ENCODE data around the gene RPS6KA2. TPM values are rescaled to one million over a fixed set of nuclear protein-coding genes. Genes with fewer than 3 reads are reported as not detected.

RPS6KA2 gene
- total RNA-seq, 1 donor from 2014 or later = 33.7 TPM

GRCh38 chr6:166423051-166423745 lies 203.9 kb downstream of the RPS6KA2 start:
- Mint-ChIP-seq H3K4me3 (no peak overlapping the region), H3K9me3 (no peaks in the 10 kb centered on the region), H3K4me1 (peaks cover 13% of the 10 kb centered on the region), H3K36me3 (ENCODE audit: low read depth) (peaks cover 9% of the 10 kb centered on the region), H3K27me3 (ENCODE audit: low read depth) (no peaks in the 10 kb centered on the region), H3K27ac (ENCODE audit: unreplicated experiment) (no peak overlapping the region)
- TF ChIP-seq, protein P1, sequence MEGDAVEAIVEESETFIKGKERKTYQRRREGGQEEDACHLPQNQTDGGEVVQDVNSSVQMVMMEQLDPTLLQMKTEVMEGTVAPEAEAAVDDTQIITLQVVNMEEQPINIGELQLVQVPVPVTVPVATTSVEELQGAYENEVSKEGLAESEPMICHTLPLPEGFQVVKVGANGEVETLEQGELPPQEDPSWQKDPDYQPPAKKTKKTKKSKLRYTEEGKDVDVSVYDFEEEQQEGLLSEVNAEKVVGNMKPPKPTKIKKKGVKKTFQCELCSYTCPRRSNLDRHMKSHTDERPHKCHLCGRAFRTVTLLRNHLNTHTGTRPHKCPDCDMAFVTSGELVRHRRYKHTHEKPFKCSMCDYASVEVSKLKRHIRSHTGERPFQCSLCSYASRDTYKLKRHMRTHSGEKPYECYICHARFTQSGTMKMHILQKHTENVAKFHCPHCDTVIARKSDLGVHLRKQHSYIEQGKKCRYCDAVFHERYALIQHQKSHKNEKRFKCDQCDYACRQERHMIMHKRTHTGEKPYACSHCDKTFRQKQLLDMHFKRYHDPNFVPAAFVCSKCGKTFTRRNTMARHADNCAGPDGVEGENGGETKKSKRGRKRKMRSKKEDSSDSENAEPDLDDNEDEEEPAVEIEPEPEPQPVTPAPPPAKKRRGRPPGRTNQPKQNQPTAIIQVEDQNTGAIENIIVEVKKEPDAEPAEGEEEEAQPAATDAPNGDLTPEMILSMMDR (conservative IDR thresholded peaks at IDR 0.05) = no peak
- no peak for DNase-seq (ENCODE audit: low read depth, low spot score)

DNA sequence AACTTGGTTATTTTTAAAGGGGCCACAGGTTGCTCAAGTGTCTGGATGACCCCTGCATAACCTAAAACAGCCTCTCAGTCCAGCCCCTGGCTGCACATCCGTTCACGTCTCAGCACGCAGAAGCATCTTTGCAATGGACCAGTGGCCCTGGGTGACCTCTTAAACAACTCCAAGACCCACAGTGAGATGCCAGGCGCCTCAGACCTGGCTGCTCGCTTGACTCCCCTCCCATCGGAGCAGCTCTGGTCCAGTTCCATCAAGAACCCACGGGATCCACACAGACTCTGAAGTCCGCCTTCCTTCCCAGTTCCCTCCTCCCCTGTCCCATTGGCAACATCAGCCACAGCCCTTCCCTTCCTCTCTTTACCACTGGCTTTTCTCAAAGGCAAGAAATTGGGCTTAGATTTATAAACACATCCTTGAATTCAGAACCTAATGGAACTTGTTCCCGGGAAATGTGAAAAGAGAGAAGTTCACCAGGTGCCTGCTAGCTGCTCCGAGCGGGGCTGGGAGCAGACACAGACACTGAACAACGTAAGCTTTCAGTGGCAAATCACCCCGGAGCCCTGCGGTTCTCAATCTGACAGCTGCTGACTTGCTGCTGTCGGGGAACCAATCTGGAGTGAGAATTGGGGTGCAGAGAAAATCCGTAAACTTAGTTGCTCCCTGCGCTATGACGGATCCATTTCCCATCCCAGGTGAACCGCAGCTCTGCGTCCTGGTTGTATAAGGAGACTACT lies 204.7 kb downstream of the RPS6KA2 start:
- DNase-seq (ENCODE audit: low read depth, low spot score) = no peak
- Mint-ChIP-seq H3K9me3 (no peaks in the 10 kb centered on the region), H3K27me3 (ENCODE audit: low read depth) (no peaks in the 10 kb centered on the region), H3K27ac (ENCODE audit: unreplicated experiment) (peak overlapping the region; percentile 12), H3K4me1 (peaks cover 13% of the 10 kb centered on the region), H3K36me3 (ENCODE audit: low read depth) (peaks cover 13% of the 10 kb centered on the region), H3K4me3 (no peak overlapping the region)
- TF ChIP-seq, protein P1 (conservative IDR thresholded peaks at IDR 0.05) = no peak

DNA sequence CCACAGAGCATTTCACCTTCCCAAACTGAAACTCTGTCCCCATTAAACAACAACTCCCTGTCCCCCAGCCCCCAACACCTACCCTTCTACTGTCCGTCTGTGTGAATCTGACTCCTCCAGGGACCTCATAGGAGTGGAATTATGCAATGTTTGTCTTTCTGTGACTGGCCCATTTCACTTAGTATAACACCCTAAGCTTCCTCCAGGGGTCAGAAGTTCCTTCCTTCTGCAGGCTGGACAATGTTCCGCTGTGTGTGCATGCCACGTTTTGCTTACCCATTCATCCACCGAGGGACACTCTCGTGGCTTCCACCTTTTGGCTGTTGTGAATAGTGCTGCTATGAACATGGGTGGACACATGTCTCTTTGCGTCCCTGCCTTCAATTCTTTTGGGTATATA lies 206.7 kb downstream of the RPS6KA2 start:
- H3K9me3 Mint-ChIP-seq = peaks cover 9% of the 10 kb centered on the region
- peaks cover 13% of the 10 kb centered on the region for H3K4me1 Mint-ChIP-seq
- H3K27ac Mint-ChIP-seq (ENCODE audit: unreplicated experiment) = peak overlapping the region; percentile 80
- TF ChIP-seq, protein P1 (conservative IDR thresholded peaks at IDR 0.05) = peak; percentile 31
- H3K4me3 Mint-ChIP-seq = no peak overlapping the region
- peaks cover 33% of the 10 kb centered on the region for H3K36me3 Mint-ChIP-seq (ENCODE audit: low read depth)
- H3K27me3 Mint-ChIP-seq (ENCODE audit: low read depth) = no peaks in the 10 kb centered on the region
- DNase-seq (ENCODE audit: low read depth, low spot score) = no peak

GRCh38 chr6:166419717-166420116 lies 207.3 kb downstream of the RPS6KA2 start:
- TF ChIP-seq, protein P1 (conservative IDR thresholded peaks at IDR 0.05) = no peak
- Mint-ChIP-seq H3K36me3 (ENCODE audit: low read depth) (peaks cover 36% of the 10 kb centered on the region), H3K27me3 (ENCODE audit: low read depth) (no peaks in the 10 kb centered on the region)

DNA sequence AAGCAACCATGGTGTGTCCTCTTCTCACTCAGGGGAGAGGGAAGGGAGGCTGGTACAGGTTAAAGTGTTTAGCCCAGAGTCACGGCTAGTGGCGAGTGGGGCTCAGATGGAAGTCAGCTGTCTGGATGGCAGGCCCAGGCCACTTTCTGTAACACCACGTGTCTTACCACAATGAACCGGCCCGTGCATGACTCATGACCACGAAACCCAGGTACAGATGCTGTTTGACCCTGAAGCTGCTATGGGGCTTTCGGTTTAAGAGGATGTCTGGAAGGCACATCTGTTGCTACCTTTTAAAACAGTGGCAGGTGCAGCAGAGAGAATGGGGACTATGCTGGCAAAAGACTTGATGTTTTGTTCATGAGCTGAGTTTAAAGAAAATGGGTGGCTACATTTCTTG lies 207.8 kb downstream of the RPS6KA2 start:
- Mint-ChIP-seq H3K27me3 (ENCODE audit: low read depth) (no peaks in the 10 kb centered on the region), H3K4me3 (no peak overlapping the region), H3K4me1 (peaks cover 12% of the 10 kb centered on the region), H3K27ac (ENCODE audit: unreplicated experiment) (no peak overlapping the region), H3K9me3 (peaks cover 12% of the 10 kb centered on the region), H3K36me3 (ENCODE audit: low read depth) (peaks cover 35% of the 10 kb centered on the region)
- TF ChIP-seq, protein P1 (conservative IDR thresholded peaks at IDR 0.05) = no peak
- DNase-seq (ENCODE audit: low read depth, low spot score) = no peak

More at GRCh38 chr6:166419717-166420116, 207.3 kb downstream of the RPS6KA2 start:
- Mint-ChIP-seq H3K4me1 (peaks cover 13% of the 10 kb centered on the region), H3K4me3 (no peak overlapping the region), H3K9me3 (peaks cover 12% of the 10 kb centered on the region), H3K27ac (ENCODE audit: unreplicated experiment) (no peak overlapping the region)
- DNase-seq (ENCODE audit: low read depth, low spot score) = no peak

Data from neural crest cell (in vitro differentiated cells).